Activated naive CD4-positive, alpha-beta T cell treated with anti-CD3 and anti-CD28 coated beads, Interleukin-2, amount 50 U/mL, for 24 hours (primary cell): ENCODE data around the gene CCDC85B.
"Not testable (repeated sequence)": the region's sequence is repeated elsewhere in the genome, so short reads cannot be mapped to it uniquely, and the experiment has no call there.

Source experiments
- H3K27ac Mint-ChIP-seq: one replicate; pipeline ENCODE4 v1.8.0; 2021; ENCODE audit warnings: mild to moderate bottlenecking, mixed read lengths
- H3K27me3 Mint-ChIP-seq: one replicate; pipeline ENCODE4 v1.8.0; 2021; ENCODE audit warnings: mixed read lengths
- H3K36me3 Mint-ChIP-seq: one replicate; pipeline ENCODE4 v1.8.0; 2021; ENCODE audit warnings: mixed read lengths
- H3K4me1 Mint-ChIP-seq: one replicate; pipeline ENCODE4 v1.8.0; 2021; ENCODE audit warnings: mixed read lengths
- H3K4me3 Mint-ChIP-seq: one replicate; pipeline ENCODE4 v1.8.0; 2021; ENCODE audit warnings: mild to moderate bottlenecking, mixed read lengths
- H3K9me3 Mint-ChIP-seq: one replicate; pipeline ENCODE4 v1.8.0; 2021; ENCODE audit warnings: mixed read lengths

The CCDC85B gene

GRCh38 chr11:65887723-65888162 is 2.7 kb upstream of the CCDC85B start:
- H3K4me3 Mint-ChIP-seq, result peak overlapping the region; percentile 98
- H3K9me3 Mint-ChIP-seq, result no peaks in the 10 kb centered on the region
- no peak overlapping the region for H3K27ac Mint-ChIP-seq
- peaks cover 10% of the 10 kb centered on the region for H3K36me3 Mint-ChIP-seq
- H3K27me3 Mint-ChIP-seq, result no peaks in the 10 kb centered on the region
- peaks cover 40% of the 10 kb centered on the region for H3K4me1 Mint-ChIP-seq

- Mint-ChIP-seq H3K4me3 (peak within 1 kb of the TSS; percentile 98), H3K27me3 (no peaks in the 10 kb centered on the region), H3K9me3 (no peaks in the 10 kb centered on the region), H3K36me3 (peaks cover 11% of the 10 kb centered on the region), H3K27ac (peak within 1 kb of the TSS; percentile 83), H3K4me1 (peaks cover 45% of the 10 kb centered on the region)
Measured at GRCh38 chr11:65888163-65888814, 2.2 kb upstream of the CCDC85B start, which contains the start of gene FIBP. Gene FIBP (minus strand): TSS chr11:65888471. CDS start chr11:65888418, 53 bp downstream.

GRCh38 chr11:65891219-65892136 is 1.0 kb downstream of the CCDC85B start:
- H3K27ac Mint-ChIP-seq, result peak overlapping the region; percentile 42
- H3K36me3 Mint-ChIP-seq, result peaks cover 14% of the 10 kb centered on the region
- no peaks in the 10 kb centered on the region for H3K27me3 Mint-ChIP-seq
- H3K4me1 Mint-ChIP-seq, result peaks cover 64% of the 10 kb centered on the region
- H3K4me3 Mint-ChIP-seq, result peak overlapping the region; percentile 81
- no peaks in the 10 kb centered on the region for H3K9me3 Mint-ChIP-seq

GRCh38 chr11:65892137-65892540 is 1.7 kb downstream of the CCDC85B start:
- Mint-ChIP-seq H3K36me3 (peaks cover 18% of the 10 kb centered on the region), H3K27ac (peak overlapping the region; percentile 97), H3K4me1 (peaks cover 64% of the 10 kb centered on the region), H3K4me3 (peak overlapping the region; percentile 81)
- H3K27me3 Mint-ChIP-seq, H3K9me3 Mint-ChIP-seq: not testable (repeated sequence)

- peak overlapping the region; percentile 97 for H3K27ac Mint-ChIP-seq
- H3K27me3 Mint-ChIP-seq, result no peaks in the 10 kb centered on the region
- H3K4me1 Mint-ChIP-seq, result peaks cover 69% of the 10 kb centered on the region
- H3K9me3 Mint-ChIP-seq, result no peaks in the 10 kb centered on the region
- H3K4me3 Mint-ChIP-seq, result peak overlapping the region; percentile 81
- H3K36me3 Mint-ChIP-seq, result peaks cover 19% of the 10 kb centered on the region
Measured at GRCh38 chr11:65892661-65893317, 2.3 kb downstream of the CCDC85B start.

- no peaks in the 10 kb centered on the region for H3K27me3 Mint-ChIP-seq
- H3K4me1 Mint-ChIP-seq, result peaks cover 65% of the 10 kb centered on the region
- no peaks in the 10 kb centered on the region for H3K9me3 Mint-ChIP-seq
- H3K27ac Mint-ChIP-seq, result peak overlapping the region; percentile 18
- H3K36me3 Mint-ChIP-seq, result peaks cover 22% of the 10 kb centered on the region
- H3K4me3 Mint-ChIP-seq, result peak overlapping the region; percentile 81
Measured at GRCh38 chr11:65894034-65894591, 3.6 kb downstream of the CCDC85B start.

- Mint-ChIP-seq H3K27me3 (no peaks in the 10 kb centered on the region), H3K27ac (peak overlapping the region; percentile 85), H3K36me3 (peaks cover 22% of the 10 kb centered on the region), H3K4me1 (peaks cover 53% of the 10 kb centered on the region), H3K4me3 (peak overlapping the region; percentile 24), H3K9me3 (no peaks in the 10 kb centered on the region)
Measured at GRCh38 chr11:65895482-65895981, 5.1 kb downstream of the CCDC85B start.

GRCh38 chr11:65896034-65896999 is 5.8 kb downstream of the CCDC85B start:
- Mint-ChIP-seq H3K4me1 (peaks cover 60% of the 10 kb centered on the region), H3K27ac (peak overlapping the region; percentile 8), H3K27me3 (no peaks in the 10 kb centered on the region), H3K9me3 (no peaks in the 10 kb centered on the region), H3K4me3 (peak overlapping the region; percentile 24), H3K36me3 (peaks cover 22% of the 10 kb centered on the region)

GRCh38 chr11:65897020-65897471 is 6.6 kb downstream of the CCDC85B start:
- H3K4me1 Mint-ChIP-seq, result peaks cover 59% of the 10 kb centered on the region
- peaks cover 22% of the 10 kb centered on the region for H3K36me3 Mint-ChIP-seq

GRCh38 chr11:65898656-65899355 is 8.3 kb downstream of the CCDC85B start:
- Mint-ChIP-seq H3K4me3 (peak overlapping the region; percentile 93), H3K27me3 (no peaks in the 10 kb centered on the region), H3K27ac (peak overlapping the region; percentile 97), H3K9me3 (no peaks in the 10 kb centered on the region), H3K4me1 (peaks cover 41% of the 10 kb centered on the region), H3K36me3 (peaks cover 15% of the 10 kb centered on the region)

More at GRCh38 chr11:65897020-65897471, 6.6 kb downstream of the CCDC85B start:
- no peaks in the 10 kb centered on the region for H3K9me3 Mint-ChIP-seq
- peak overlapping the region; percentile 70 for H3K27ac Mint-ChIP-seq
- peak overlapping the region; percentile 65 for H3K4me3 Mint-ChIP-seq
- no peaks in the 10 kb centered on the region for H3K27me3 Mint-ChIP-seq

- Mint-ChIP-seq H3K4me3 (peak overlapping the region; percentile 93), H3K4me1 (peaks cover 35% of the 10 kb centered on the region), H3K9me3 (no peaks in the 10 kb centered on the region), H3K27ac (peak overlapping the region; percentile 93), H3K27me3 (no peaks in the 10 kb centered on the region), H3K36me3 (peaks cover 13% of the 10 kb centered on the region)
Measured at GRCh38 chr11:65899356-65900124, 9.1 kb downstream of the CCDC85B start.

- H3K4me1 Mint-ChIP-seq, result peaks cover 32% of the 10 kb centered on the region
Measured at GRCh38 chr11:65900125-65900898, 9.8 kb downstream of the CCDC85B start, which contains the start of gene FOSL1. Gene FOSL1 (minus strand): TSS chr11:65900388. CDS start chr11:65900339, 49 bp downstream.

More at GRCh38 chr11:65900125-65900898, 9.8 kb downstream of the CCDC85B start, which contains the start of gene FOSL1:
- Mint-ChIP-seq H3K27ac (peak within 1 kb of the TSS; percentile 93), H3K27me3 (no peaks in the 10 kb centered on the region), H3K36me3 (peaks cover 13% of the 10 kb centered on the region), H3K9me3 (no peaks in the 10 kb centered on the region), H3K4me3 (peak within 1 kb of the TSS; percentile 93)
